ENCODE results near the gene ZNF334. TPM values are rescaled to one million over a fixed set of nuclear protein-coding genes. Genes with fewer than 3 reads are reported as not detected.

Gene ZNF334
- total RNA-seq, 6 experiments from 2014 or later: 0.55 to 2.8 (median 1.3) TPM

DNA sequence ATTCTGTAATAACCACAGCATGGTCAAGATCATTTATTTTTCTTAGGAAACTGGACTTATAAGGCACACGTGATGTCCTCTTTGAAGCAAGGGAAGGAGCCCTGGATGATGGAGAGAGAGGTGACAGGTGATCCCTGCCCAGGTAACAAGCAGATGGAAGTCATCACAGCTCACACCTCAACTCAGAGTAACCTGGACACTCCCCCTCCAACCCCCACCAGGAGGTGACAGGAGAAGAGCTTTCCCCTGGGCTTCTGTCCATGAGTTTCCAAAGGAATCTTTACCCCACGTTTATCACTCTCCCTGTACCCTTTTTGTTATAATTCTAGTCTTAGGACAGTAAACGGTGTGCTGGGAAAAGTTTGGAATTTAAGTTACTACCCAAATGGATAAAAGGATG lies 28.4 kb downstream of the ZNF334 start:
- no peak overlapping the region for H3K4me3 ChIP-seq
- no peaks in the 10 kb centered on the region for H3K36me3 ChIP-seq
- H3K9me3 ChIP-seq: no peaks in the 10 kb centered on the region
- no peaks in the 10 kb centered on the region for H3K27me3 ChIP-seq
- DNase-seq (no peak), ATAC-seq (no peak)
- 52% methylated on average over 3 of the region's 3 CpGs for WGBS (ENCODE audit: insufficient coverage, low coverage, low lambda C conversion rate, missing lambda C conversion rate)
- no peak for TF ChIP-seq POLR2A (IDR thresholded peaks at IDR 0.05)
- TF ChIP-seq, protein P1, sequence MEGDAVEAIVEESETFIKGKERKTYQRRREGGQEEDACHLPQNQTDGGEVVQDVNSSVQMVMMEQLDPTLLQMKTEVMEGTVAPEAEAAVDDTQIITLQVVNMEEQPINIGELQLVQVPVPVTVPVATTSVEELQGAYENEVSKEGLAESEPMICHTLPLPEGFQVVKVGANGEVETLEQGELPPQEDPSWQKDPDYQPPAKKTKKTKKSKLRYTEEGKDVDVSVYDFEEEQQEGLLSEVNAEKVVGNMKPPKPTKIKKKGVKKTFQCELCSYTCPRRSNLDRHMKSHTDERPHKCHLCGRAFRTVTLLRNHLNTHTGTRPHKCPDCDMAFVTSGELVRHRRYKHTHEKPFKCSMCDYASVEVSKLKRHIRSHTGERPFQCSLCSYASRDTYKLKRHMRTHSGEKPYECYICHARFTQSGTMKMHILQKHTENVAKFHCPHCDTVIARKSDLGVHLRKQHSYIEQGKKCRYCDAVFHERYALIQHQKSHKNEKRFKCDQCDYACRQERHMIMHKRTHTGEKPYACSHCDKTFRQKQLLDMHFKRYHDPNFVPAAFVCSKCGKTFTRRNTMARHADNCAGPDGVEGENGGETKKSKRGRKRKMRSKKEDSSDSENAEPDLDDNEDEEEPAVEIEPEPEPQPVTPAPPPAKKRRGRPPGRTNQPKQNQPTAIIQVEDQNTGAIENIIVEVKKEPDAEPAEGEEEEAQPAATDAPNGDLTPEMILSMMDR (IDR thresholded peaks at IDR 0.05): no peak
- no peak overlapping the region for H3K27ac ChIP-seq
- H3K4me1 ChIP-seq: no peaks in the 10 kb centered on the region
- intact Hi-C loops (cut with DNase I): no loop called here

DNA sequence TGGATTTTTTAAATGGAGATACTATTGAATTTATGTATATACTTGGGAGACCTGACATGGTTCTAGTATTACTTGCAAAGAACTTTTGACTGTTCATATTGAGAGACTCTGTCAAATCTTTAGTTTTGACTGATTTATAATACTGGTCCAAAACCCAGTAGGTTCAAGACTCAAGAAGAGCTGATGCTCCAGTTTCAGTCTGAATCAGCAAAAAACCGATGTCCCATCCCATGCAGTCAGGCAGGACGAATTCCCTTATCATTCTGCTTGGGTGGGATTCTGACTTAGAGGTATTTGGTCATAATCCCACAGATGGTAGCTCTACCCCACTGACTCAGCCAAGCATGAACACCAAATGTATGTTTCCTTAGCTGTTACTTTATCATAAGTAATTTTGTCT lies 29.5 kb downstream of the ZNF334 start:
- H3K36me3 ChIP-seq: no peaks in the 10 kb centered on the region
- no peak overlapping the region for H3K4me3 ChIP-seq
- TF ChIP-seq, protein P1 (IDR thresholded peaks at IDR 0.05): no peak
- TF ChIP-seq POLR2A (IDR thresholded peaks at IDR 0.05): no peak
- no peaks in the 10 kb centered on the region for H3K27me3 ChIP-seq
- WGBS (ENCODE audit: insufficient coverage, low coverage, low lambda C conversion rate, missing lambda C conversion rate): 59% methylated on average over 2 of the region's 2 CpGs
- H3K4me1 ChIP-seq: no peaks in the 10 kb centered on the region
- DNase-seq: no peak
- intact Hi-C loops (cut with DNase I): no loop called here
- no peak overlapping the region for H3K27ac ChIP-seq
- no peaks in the 10 kb centered on the region for H3K9me3 ChIP-seq
- ATAC-seq: no peak

DNA sequence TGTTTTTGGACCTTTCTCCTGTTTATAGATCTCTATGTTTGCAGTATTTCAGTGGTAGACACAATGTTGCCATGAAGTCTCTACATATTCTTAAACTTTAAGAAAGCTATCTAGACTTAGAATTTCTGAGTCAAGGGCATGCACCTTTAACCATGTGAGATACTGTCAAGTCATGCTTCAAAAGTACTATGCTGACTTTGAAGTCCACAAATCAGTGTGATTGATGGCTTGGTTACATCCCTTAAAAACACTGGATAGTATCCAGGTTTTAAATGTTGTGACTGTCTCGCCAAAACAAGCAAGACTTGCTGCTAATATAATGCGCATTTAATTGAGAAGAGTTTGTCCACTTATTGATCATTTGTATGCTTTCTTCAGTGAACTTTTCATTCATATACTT lies 30.5 kb downstream of the ZNF334 start:
- H3K36me3 ChIP-seq: no peaks in the 10 kb centered on the region
- no peaks in the 10 kb centered on the region for H3K9me3 ChIP-seq
- no peak for TF ChIP-seq POLR2A (IDR thresholded peaks at IDR 0.05)
- TF ChIP-seq, protein P1 (IDR thresholded peaks at IDR 0.05): no peak
- H3K27ac ChIP-seq: no peak overlapping the region
- DNase-seq: no peak
- ATAC-seq: no peak
- H3K4me1 ChIP-seq: no peaks in the 10 kb centered on the region
- H3K4me3 ChIP-seq: no peak overlapping the region
- H3K27me3 ChIP-seq: no peaks in the 10 kb centered on the region
- 79% methylated on average over 2 of the region's 2 CpGs for WGBS (ENCODE audit: insufficient coverage, low coverage, low lambda C conversion rate, missing lambda C conversion rate)
- intact Hi-C loops (cut with DNase I): no loop called here

DNA sequence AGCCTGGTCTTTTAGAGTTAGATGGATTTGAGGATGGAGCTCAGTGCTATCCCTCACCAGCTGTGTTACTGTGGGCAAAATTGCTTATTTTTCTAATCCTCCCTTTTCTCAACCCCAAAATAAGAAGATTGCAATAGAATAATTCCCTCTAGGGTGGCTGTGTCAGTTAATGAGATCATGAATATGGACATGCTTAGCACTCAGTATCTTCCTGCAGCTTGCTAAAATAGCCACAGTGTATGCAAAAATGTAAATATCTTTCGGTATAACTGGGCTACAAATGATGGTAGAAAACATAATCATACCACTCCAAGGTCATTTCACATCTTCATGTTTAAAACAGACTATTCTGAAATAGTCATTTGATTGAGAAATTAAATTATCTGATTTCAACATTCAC lies 35.7 kb downstream of the ZNF334 start:
- Histone ChIP-seq H3K4me1 (no peaks in the 10 kb centered on the region), H3K36me3 (no peaks in the 10 kb centered on the region), H3K27me3 (no peaks in the 10 kb centered on the region), H3K4me3 (no peak overlapping the region), H3K9me3 (no peaks in the 10 kb centered on the region), H3K27ac (no peak overlapping the region)
- WGBS (ENCODE audit: insufficient coverage, low coverage, low lambda C conversion rate, missing lambda C conversion rate): 38% methylated on average over 1 of the region's 1 CpG
- intact Hi-C loops (cut with DNase I): no loop called here
- DNase-seq (no peak), ATAC-seq (no peak)
- TF ChIP-seq, protein P1 (IDR thresholded peaks at IDR 0.05): no peak
- no peak for TF ChIP-seq POLR2A (IDR thresholded peaks at IDR 0.05)

DNA sequence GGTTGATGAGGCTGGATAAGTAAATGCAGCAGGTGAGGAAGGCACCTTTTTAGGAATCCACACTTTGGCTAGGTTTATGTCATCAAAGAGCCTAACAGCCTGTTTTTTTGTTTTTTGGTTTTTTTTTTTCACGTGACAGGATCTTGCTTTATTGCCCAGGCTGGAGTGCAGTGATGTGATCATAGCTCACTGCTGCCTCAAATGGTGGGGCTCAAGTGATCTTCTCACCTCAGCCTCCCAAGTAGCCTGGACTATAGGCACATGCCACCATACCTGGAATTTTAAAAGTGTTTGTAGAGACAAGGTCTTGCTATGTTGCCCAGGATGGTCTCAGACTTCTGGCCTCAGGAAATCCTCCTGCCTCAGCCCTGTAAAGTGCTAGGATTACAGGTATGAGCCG lies 36.1 kb downstream of the ZNF334 start:
- intact Hi-C loops (cut with DNase I): no loop called here
- DNase-seq: no peak
- Histone ChIP-seq H3K4me3 (no peak overlapping the region), H3K9me3 (no peaks in the 10 kb centered on the region), H3K27me3 (no peaks in the 10 kb centered on the region), H3K36me3 (no peaks in the 10 kb centered on the region), H3K4me1 (no peaks in the 10 kb centered on the region), H3K27ac (no peak overlapping the region)
- TF ChIP-seq, protein P1 (IDR thresholded peaks at IDR 0.05): no peak
- no peak for TF ChIP-seq POLR2A (IDR thresholded peaks at IDR 0.05)
- ATAC-seq: no peak
- WGBS (ENCODE audit: insufficient coverage, low coverage, low lambda C conversion rate, missing lambda C conversion rate): 67% methylated on average over 1 of the region's 2 CpGs
